ENCODE measurements around the gene ZDBF2.
"Not testable (repeated sequence)": the region's sequence is repeated elsewhere in the genome, so short reads cannot be mapped to it uniquely, and the experiment has no call there.

Gene ZDBF2

DNA sequence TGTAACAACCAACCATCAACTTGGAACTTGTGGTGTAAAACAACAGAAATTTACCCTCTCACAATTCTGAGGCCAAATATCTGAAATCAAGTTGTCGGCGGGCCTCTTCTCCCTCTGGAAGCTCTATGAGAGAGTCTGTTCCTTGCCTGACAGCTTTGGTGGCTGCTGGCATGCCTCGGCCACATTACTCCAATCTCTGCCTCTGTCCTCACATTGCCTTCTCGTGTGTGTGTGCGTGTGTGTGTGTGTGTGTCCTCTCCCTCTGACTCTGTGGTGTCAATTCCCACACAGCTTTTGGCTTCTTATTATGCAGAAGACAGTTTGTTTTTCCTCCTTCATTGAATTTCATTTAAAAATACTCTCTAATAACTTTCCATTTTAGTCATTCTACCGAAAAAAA lies 50.4 kb downstream of the ZDBF2 start:
- no peak for DNase-seq

DNA sequence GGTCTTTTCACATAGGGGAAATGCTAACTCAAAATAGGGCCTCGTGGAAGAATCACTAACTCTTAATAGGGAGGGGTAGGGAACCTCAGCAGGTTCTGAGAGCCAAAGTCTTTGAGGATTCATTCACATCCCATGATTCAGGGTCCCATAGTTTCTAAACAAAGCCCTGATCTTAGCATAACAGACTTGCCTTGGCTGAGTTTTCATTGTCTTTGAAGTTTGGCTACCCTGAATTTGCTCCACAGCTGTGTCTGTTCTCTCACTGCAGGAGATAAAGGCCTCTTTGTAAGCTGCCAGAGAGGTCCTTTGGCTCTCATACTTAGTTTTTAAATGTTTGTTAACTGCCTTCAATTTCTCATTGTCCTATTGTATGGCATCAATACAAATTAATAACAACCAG lies 54.5 kb downstream of the ZDBF2 start:
- no peak for DNase-seq

DNA sequence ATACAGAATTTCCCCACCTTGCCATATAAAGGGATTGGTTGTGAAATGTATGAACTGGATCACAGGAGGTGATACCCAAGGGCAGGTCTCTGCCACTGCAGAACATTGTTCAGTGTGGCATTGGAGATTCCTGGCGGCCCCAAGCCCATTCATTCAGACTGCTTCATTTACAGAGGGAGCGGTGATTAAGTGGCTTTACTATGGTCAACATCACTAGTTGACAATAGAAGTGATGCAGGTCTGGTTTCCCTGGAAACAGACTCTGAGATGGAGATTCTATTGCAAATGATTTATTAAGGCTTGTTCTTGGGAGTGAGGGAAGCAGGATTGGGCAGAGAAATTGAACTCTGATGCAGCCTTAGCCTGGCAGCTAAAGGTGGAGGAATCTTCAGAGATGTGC lies 62.4 kb downstream of the ZDBF2 start:
- no peak for DNase-seq

DNA sequence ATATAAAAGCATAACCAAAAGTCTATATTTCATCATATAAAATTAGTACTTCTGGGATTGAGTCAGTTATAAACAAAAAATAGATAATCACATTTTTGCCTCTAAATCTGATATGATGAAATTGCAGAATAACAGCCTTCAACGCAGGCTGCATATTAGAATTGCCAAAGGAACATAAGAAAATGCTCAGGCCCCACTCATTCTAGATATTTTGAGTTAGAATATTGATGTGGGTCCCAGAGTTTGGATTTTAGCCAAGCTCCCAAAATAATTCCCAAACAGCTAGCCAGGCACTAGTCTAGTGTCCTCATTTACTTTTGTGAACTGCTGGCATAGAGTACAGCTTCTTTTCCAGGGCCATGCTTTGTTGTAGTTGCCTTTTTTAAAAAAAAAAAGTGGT lies 63.5 kb downstream of the ZDBF2 start:
- no peak for DNase-seq

DNA sequence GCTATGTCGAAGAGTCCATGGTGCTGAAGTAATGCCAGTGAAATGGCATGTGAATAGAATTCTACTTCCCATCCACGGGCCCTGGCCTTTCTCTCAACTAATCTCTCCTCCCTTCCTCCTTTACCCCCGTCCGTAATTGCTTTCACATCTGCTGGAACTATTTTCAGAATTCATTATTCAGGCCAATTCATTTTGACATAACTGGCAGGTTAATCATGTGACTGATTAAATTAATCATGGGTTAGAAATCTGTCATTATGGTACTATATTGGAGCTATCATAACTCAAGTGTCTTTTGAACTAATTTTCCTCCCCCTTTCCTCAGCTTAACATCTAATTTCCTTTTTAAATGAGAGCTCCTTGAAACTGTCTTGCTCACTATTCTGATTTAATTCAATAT lies 66.9 kb downstream of the ZDBF2 start:
- no peak for DNase-seq

DNA sequence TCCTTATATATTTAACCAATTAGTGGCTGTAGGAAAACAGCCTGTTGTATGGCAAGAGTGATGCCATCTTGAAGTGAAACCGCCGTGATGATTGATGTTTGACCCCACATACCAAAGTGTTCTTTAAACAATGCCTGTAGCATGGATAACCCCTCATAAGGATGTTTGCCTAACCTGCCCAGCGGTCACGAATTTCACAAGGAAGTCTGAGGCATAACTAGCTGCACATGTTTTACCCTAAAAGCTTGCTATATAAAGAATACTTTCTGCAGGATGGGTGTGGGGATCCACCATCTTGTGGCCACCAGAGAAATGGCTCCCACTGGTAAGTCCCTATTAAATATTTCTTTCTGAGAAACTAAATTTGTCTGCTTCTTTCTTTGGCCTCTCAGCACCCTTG lies 68.7 kb downstream of the ZDBF2 start:
- DNase-seq, result no peak

DNA sequence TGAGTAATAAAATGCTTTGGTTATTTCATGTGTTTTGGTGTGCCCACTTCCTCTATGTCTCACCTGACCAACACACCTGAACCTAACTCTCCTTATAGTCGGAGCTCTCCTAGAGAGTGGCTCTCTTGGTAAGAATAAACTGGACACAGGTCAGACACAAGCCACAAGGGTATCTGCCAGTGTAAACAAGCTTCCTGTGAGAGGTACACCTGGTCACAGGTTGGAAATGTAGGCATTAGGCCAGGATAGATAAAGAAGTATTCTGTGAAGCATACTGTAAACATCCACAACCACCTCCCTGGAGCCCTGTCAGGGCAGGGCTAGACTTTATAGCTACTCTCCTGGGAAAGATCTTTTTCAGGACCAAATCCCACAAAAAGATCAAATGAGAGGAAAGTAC lies 69.4 kb downstream of the ZDBF2 start:
- no peak for DNase-seq

DNA sequence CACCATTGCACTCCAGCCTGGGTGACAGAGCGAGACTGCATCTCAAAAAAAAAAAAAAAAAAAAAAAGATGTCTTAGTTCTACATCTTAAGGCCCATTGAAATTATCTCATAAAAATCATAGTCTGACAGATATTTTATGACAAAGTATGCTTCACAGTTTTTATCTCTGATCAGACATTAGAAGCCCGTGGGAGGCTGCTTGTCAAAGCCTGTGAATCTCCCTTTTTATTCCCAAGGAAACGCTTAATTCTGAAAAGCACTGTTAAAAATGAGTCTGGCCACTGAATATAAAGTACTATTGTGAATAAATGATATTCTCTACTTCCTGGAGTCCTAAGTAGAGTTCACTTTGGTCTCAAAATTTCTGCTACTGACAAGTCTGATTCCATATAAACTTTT lies 71.1 kb downstream of the ZDBF2 start:
- no peak for DNase-seq

DNA sequence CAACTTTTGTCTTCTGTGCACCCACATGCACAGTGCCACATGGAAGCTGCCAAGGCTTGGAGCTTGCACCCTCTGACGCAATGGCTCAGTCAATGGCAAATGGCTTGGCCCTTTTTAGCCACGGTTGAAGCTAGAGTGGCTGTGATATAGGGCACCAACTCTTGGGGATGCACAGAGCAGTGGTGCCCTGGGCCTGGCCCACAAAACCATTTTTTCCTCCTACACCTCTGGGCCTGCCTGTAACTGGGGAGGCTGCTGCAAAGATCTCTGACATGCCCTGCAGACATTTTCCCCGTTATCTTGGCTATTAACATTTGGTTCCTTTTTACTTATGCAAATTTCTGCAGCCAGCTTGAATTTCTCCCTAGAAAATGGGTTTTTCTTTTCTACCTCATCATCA lies 74.9 kb downstream of the ZDBF2 start:
- DNase-seq, result no peak

DNA sequence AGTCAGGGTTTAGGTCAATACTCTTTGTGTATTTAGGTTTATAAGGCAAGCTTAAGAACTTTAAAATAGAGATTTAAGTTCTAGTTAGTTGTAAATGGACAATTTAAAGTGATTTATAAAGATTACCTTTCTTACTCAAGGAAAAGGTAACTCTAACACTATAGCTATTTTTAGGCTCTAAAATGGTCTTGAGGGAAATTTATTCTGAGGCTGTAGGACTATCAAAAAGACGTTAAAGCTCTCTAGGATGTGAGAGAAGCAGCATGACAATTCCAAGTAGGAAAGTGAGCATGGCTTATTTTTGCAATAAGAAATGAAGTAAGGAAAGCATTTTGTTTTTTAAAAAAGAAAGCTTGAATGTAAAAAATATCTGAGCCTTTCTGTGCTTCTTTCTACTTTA lies 78.1 kb downstream of the ZDBF2 start:
- DNase-seq, result no peak

DNA sequence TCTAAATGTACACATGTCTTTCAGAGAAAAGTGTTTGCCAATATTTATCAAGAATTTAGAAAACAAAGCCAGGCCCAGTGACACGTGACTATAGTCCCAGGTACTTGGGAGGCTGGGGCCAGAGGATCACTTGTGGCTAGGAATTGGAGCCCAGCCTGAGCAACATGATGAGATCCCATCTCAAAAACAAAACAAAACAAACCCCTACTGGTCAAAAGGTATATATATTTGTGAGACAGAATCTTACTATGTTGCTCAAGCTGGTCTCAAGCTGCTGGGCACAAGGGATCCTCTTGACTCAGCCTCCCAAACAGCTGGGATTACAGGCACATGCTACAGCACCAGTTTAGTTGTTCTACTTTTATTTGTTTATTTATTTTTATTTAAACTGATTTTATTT lies 79.2 kb downstream of the ZDBF2 start:
- no peak for DNase-seq

DNA sequence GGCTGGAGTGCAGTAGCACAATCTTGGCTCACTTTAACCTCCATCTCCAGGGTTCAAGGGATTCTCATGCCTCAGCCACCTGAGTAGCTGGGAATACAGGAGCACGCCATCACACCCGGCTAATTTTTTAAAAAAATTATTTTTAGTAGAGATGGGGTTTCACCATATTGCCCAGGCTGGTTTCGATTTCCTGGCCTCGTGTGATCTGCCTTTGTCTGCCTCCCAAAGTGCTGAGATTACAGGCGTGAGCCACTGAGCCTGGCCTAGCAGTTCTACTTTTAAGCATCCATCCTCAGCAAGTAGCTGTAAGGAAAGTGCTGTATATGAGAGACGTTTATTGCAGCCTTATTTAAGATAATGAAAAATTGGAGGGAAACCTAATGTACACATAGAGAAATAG lies 79.7 kb downstream of the ZDBF2 start:
- no peak for DNase-seq

DNA sequence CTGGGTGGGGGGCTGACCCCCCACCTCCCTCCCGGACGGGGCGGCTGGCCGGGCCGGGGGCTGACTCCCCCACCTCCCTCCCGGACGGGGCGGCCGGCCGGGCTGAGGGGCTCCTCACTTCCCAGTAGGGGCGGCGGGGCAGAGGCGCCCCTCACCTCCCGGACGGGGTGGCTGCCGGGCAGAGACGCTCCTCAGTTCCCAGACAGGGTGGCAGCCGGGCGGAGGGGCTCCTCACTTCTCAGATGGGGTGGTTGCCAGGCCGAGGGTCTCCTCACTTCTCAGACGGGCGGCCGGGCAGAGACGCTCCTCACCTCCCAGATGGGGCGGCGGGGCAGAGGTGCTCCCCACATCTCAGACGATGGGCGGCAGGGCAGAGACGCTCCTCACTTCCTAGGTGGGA lies 82.4 kb downstream of the ZDBF2 start:
- DNase-seq, result not testable (repeated sequence)

DNA sequence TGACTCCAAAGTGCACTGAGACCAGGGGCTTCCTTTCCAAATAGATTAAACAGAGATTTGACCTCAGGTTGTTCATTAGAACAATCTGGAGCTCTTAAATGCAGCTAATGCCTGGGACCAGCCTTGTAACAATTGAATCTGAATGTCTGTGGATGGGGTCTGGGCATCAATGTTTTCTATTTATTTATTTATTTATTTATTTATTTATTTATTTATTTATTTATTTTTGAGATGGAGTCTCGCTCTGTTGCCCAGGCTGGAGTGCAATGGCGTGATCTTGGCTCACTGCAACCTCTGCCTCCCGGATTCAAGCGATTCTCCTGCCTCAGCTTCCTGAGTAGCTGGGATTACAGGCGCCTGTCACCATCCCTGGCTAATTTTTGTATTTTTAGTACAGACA lies 86.4 kb downstream of the ZDBF2 start:
- not testable (repeated sequence) for DNase-seq

DNA sequence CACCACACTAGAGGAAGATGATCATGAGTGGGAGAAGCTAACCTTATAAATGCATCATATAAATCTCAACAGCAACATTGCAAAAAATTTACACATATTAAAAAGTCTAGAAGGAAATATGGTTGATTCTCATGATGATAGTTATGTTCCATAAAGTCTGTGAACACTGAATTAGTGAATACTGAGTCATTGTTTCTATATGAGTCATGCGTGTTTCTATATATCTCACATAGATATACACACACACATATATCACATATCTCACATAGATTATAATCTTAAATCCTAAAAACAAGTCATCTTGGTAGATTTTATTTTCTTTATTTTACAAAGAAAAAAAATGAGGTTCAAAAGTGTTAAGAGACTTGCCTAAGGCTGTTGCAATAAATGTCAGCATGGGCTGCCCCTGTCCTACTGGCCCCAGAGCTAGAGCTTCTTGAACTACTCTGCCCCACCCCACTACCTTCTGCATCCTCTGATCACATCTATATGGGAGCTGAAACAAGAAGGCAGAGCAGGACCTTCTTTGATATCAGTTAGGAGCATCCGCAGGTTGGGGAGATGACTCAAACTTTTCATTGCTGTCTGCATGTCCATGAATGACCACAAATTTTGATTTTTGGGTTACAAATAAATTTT lies 87.1 kb downstream of the ZDBF2 start:
- no peak for DNase-seq
